Measurements from ENCODE around the gene UBE2H.

Gene UBE2H

DNA sequence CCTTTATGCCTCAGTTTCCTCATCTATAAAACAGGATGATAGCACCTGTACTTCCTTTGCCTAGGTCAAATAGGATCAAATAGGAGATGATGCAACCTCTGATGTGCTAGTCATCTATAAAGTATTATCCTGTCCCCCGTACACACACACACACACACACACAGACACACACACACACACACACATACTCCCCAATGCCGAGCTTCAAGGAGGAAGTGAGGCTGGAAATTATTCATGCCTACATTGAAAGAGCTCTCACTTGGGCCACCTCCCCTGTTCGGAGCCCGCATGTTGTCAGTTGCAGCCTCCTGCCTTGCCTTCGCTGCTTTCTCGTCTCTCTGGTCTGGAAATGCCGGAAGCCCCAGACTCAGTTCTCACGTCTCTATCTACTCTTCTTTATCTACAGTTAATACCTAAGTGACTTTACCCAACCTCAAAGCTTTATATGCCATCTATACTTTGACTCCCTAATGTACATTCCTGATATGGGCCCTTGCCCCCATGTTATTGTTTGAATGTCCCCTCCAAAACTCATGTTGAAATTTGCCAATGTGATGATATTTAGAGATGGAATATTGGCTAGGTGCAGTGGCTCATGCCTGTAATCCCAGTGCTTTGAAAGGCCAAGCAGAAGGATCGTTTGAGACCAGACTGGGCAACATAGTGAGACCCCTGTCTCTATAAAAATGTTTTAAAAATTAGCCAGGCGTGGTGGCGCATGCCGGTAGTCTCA is 6.9 kb upstream of the UBE2H start:
- TF ChIP-seq, protein P1, sequence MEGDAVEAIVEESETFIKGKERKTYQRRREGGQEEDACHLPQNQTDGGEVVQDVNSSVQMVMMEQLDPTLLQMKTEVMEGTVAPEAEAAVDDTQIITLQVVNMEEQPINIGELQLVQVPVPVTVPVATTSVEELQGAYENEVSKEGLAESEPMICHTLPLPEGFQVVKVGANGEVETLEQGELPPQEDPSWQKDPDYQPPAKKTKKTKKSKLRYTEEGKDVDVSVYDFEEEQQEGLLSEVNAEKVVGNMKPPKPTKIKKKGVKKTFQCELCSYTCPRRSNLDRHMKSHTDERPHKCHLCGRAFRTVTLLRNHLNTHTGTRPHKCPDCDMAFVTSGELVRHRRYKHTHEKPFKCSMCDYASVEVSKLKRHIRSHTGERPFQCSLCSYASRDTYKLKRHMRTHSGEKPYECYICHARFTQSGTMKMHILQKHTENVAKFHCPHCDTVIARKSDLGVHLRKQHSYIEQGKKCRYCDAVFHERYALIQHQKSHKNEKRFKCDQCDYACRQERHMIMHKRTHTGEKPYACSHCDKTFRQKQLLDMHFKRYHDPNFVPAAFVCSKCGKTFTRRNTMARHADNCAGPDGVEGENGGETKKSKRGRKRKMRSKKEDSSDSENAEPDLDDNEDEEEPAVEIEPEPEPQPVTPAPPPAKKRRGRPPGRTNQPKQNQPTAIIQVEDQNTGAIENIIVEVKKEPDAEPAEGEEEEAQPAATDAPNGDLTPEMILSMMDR (IDR thresholded peaks at IDR 0.05; ENCODE audit: insufficient read depth, low read depth, low read length, missing control alignments) = no peak
- DNase-seq (ENCODE audit: low read depth) = no peak
- no peak overlapping the region for H3K4me3 ChIP-seq (ENCODE audit: low read depth, low read length)

DNA sequence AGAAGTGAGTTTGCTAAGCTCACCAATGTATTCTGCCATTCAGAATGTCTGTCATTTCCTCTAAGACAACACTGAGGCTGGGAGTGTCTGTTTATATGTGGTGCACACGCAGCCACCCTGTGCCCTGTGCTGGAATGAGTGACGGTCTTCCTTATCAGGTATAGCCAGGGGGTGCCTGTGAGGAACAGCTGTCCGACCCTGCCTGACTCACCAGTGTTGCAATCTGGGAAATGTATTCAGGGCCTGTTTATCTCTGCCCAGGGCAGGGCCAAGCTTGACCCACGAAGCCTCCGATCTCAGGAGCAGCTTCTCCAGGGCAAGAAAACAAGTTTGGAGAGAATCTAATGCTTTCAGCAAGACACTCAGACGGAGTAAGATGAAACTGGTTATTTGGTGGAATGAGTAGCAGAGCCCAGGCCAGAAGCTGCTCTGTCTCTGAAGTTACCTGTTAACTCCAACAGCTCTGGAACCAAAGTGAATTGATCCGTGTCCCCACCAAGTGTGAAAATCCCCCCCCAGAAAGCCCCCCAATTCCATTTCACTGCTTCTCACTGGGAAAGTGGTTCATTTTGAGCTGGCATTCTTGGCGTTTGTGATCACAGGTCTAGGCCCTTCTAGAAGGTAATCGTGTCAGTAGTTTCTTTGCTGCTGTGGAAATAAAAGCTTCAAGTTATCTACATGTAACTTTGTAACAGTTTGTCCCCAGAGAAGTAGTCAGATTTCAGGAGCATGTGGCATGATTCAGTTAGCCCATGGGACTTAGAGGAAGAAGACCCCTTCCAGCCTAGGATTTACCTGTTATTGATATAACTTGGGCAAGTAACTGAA is 6.1 kb upstream of the UBE2H start:
- TF ChIP-seq, protein P1 (IDR thresholded peaks at IDR 0.05; ENCODE audit: insufficient read depth, low read depth, low read length, missing control alignments) = no peak
- H3K4me3 ChIP-seq (ENCODE audit: low read depth, low read length) = no peak overlapping the region
- no peak for DNase-seq (ENCODE audit: low read depth)

DNA sequence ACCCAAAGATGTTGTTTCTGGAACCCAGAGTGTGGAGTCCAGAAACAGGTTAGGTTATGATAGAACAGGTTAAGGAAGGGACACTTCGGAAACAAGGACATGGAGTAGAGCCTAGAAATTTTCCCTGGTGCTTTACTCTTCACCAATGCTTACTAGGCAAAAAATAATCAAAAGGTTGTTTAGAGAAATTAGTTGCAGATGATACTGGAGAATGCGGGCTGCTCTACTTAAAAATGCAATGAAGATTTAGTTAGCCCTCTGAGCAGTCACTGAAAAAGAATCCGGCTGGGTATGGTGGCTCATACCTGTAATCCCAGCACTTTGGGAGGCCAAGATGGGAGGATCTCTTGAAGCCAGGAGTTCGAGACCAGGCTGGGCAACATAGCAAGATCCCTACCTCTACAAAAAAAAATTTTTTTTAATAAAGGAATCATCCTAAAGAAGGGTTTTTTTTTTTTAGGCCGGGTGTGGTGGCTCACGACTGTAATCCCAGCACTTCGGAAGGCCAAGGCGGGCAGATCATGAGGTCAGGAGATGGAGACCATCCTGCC is 3.3 kb upstream of the UBE2H start:
- TF ChIP-seq, protein P1 (IDR thresholded peaks at IDR 0.05; ENCODE audit: insufficient read depth, low read depth, low read length, missing control alignments) = no peak

DNA sequence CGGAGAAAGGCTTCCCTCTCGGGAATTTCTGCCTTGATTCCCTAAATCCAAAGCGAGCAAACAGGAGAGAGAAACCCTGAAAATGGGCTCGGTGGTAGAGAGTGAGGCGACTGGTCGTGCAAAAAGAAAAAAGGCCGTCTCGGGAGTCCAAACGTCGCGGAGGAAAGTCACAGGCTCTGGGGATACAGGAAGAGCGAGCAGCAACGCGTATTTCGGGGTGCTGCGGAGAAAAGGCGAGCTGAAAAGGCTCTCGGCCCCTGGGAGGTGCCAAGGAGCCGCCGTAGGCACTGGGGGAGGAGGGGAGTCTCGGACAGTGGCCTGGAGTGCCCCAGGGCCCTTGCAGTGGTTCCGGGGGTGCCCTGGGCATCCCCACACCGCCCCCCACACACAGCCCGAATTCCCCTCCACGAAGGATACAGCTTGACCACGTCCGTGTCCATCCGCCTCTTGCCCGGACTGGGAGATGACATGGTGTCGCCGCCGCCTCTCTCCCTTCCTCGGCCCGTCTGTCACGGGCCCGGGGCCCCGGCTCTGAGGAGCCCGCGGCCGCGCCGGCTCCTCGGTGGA is 591 bp downstream of the UBE2H start:
- TF ChIP-seq, protein P1 (IDR thresholded peaks at IDR 0.05; ENCODE audit: insufficient read depth, low read depth, low read length, missing control alignments) = no peak
- H3K4me3 ChIP-seq (ENCODE audit: low read depth, low read length) = peak overlapping the region; percentile 67
- DNase-seq (ENCODE audit: low read depth) = peak; percentile 69

More for the DNA sequence above, 3.3 kb upstream of the UBE2H start:
- H3K4me3 ChIP-seq (ENCODE audit: low read depth, low read length) = no peak overlapping the region
- DNase-seq (ENCODE audit: low read depth) = no peak

DNA sequence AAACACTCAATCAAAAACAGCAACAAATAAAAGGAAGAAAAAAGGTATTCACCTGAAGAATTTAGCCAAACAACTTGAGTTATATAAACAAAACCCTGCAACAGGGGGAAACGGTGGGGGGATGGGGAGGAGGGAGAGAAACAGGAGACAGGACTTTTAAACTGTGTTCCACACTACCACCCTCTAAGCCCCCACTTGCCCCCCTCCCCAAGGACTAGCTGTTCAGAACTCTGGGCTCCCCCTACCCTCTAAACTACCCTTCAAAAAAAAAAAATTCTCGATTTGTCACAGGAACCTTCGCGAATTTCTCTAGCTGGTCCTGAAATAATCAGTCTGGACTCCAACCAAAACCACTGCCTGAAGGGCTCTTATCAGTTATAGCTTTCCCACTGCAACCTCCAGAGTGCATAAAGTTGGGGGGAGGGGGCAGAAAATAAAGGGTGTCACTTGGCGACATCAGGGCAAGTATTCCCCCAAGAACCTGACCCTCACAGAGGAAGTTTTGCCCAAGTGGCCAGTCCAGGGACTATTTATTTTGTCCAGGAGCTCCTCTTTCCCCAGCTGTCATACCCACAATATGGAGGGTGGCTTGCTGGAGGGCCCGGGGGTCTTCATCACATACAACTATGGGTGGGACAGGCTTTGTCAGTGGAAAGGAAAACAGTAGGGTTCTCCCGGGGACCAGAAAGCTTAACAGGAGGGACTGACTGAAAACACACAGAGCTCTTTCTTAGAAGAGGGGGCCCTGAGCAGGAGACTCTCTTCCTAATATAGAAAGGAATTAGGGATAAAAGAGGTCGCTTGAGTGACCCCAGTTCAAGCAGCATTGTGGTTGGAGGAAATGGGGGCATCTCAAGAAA is 1.3 kb downstream of the UBE2H start:
- DNase-seq (ENCODE audit: low read depth) = peak; percentile 16
- TF ChIP-seq, protein P1 (IDR thresholded peaks at IDR 0.05; ENCODE audit: insufficient read depth, low read depth, low read length, missing control alignments) = no peak

DNA sequence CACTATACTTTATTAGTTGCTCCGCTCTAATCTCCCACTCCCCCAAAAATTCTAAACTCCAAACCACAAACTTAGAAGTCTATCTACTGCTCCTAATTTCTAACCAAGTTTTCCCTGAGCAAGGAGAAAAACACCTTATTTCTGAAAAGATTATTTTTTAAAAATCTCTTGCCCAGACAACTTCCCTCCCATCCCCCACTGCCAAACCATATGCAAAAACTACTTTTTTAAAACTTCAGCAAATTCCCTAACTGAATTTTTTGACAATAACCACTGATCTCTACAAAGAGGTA is 1.9 kb downstream of the UBE2H start:
- peak; percentile 9 for DNase-seq (ENCODE audit: low read depth)
- TF ChIP-seq, protein P1 (IDR thresholded peaks at IDR 0.05; ENCODE audit: insufficient read depth, low read depth, low read length, missing control alignments) = no peak
- peak overlapping the region; percentile 67 for H3K4me3 ChIP-seq (ENCODE audit: low read depth, low read length)

More for the DNA sequence above, 1.3 kb downstream of the UBE2H start:
- H3K4me3 ChIP-seq (ENCODE audit: low read depth, low read length) = peak overlapping the region; percentile 67
